H1 (cell line): ENCODE data around the gene RASSF5. TPM values are rescaled to one million over a fixed set of nuclear protein-coding genes. Genes with fewer than 3 reads are reported as not detected.

ENCODE experiments used
- CTCF ChIA-PET: fragments of 300-600 bp; sonication (Branson Sonifier 250); formaldehyde crosslinking; loops from one replicate; lab custom pipeline; 2021; ENCODE audit not compliant: partially characterized antibody; lab: Charles Lee
- POLR2A ChIA-PET: fragments of 300-600 bp; sonication (Branson Sonifier 250); formaldehyde crosslinking; loops from one replicate; lab custom pipeline; 2021; ENCODE audit warnings: inconsistent platforms; ENCODE audit not compliant: partially characterized antibody; lab: Charles Lee
- DNase-seq, 2 experiments: peaks; one replicate each; pipeline versions ENCODE4 v3.0.0 to v3.0.0-alpha.2; 2010 to 2022; ENCODE audit warnings: low spot score in 2 of 2, low read depth in 1 of 2, mixed read lengths in 1 of 2
- FAIRE-seq: peaks from 2 replicates; lab custom pipeline; 2011; peaks lifted over from hg19 to GRCh38; lab: Jason Lieb, UNC
- H2AFZ ChIP-seq: 2 replicates; pipeline ENCODE4 v1.8.1; 2012; ENCODE audit warnings: low read length, inconsistent platforms
- H2AK5ac ChIP-seq: 2 replicates; pipeline ENCODE4 v1.6.1; 2013; ENCODE audit warnings: low read depth, low read length
- H2BK120ac ChIP-seq: replicated peaks from 2 replicates; pipeline ENCODE3; 2013; ENCODE audit warnings: low read depth, low read length, inconsistent platforms
- H2BK12ac ChIP-seq: 2 replicates; pipeline ENCODE4 v1.6.1; 2013; ENCODE audit warnings: low read depth, low read length
- H2BK15ac ChIP-seq: 2 replicates; pipeline ENCODE4 v1.6.1; 2013; ENCODE audit warnings: low read length
- H2BK20ac ChIP-seq: 2 replicates; pipeline ENCODE4 v1.6.1; 2013; ENCODE audit warnings: low read length
- H2BK5ac ChIP-seq: 2 replicates; pipeline ENCODE4 v1.6.1; 2013; ENCODE audit warnings: low read depth, low read length
- H3K14ac ChIP-seq: 2 replicates; pipeline ENCODE4 v1.6.1; 2013; ENCODE audit warnings: inconsistent platforms; ENCODE audit not compliant: insufficient read length
- H3K18ac ChIP-seq: 2 replicates; pipeline ENCODE4 v1.6.1; 2013; ENCODE audit warnings: low read length; ENCODE audit errors: extremely low read depth
- H3K23ac ChIP-seq: 2 replicates; pipeline ENCODE4 v1.6.1; 2013; ENCODE audit warnings: inconsistent platforms; ENCODE audit not compliant: insufficient read length
- H3K23me2 ChIP-seq: 2 replicates; pipeline ENCODE4 v1.6.1; 2013; ENCODE audit warnings: low read depth, low read length
- H3K27ac ChIP-seq: 2 replicates; pipeline ENCODE4 v1.6.1; 2011; ENCODE audit warnings: low read depth, low read length, inconsistent platforms
- H3K27me3 ChIP-seq, 4 experiments: replicated peaks in 1 of 4; 1 replicate in 1 of 4; 2 replicates in 3 of 4; pipeline versions ENCODE4 v1.6.1 to v1.8.1; 2011 to 2013; ENCODE audit warnings: low read length in 3 of 4, mild to moderate bottlenecking in 3 of 4, inconsistent platforms in 2 of 4, mixed read lengths in 2 of 4, moderate library complexity in 1 of 4; ENCODE audit not compliant: control insufficient read depth in 3 of 4, insufficient read depth in 3 of 4; ENCODE audit errors: extremely low read depth in 1 of 4
- H3K36me3 ChIP-seq, 4 experiments: 2 replicates each; pipeline versions ENCODE4 v1.6.1 to v1.8.1; 2011 to 2013; ENCODE audit warnings: mild to moderate bottlenecking in 4 of 4, low read length in 3 of 4, moderate library complexity in 2 of 4, control low read depth in 1 of 4, inconsistent platforms in 1 of 4; ENCODE audit not compliant: insufficient read depth in 4 of 4, control insufficient read depth in 2 of 4
- H3K4ac ChIP-seq: replicated peaks from 2 replicates; pipeline ENCODE3; 2013; ENCODE audit warnings: low read length, low read depth, mixed read lengths, inconsistent platforms; ENCODE audit not compliant: insufficient read length
- H3K4me1 ChIP-seq, 4 experiments: replicated peaks in 1 of 4; 1 replicate in 1 of 4; 2 replicates in 3 of 4; pipeline versions ENCODE4 v1.6.1 to v1.8.1; 2011 to 2013; ENCODE audit warnings: low read length in 3 of 4, inconsistent platforms in 2 of 4, mixed read lengths in 1 of 4; ENCODE audit not compliant: insufficient read depth in 4 of 4, control insufficient read depth in 3 of 4
- H3K4me2 ChIP-seq, 2 experiments: 2 replicates each; pipeline versions ENCODE4 v1.6.1 to v1.8.1; 2011 to 2013; ENCODE audit warnings: low read depth in 2 of 2, low read length in 2 of 2, control low read depth in 1 of 2, inconsistent platforms in 1 of 2, mild to moderate bottlenecking in 1 of 2; ENCODE audit not compliant: insufficient read depth in 1 of 2
- H3K4me3 ChIP-seq, 4 experiments: fragments of 200-600, 300-600 bp in 1 of 4; sonication (generic), shearing (Covaris generic), sonication (Bioruptor Twin) in 1 of 4; 2 replicates each; pipeline versions ENCODE4 v1.5.1 to v1.8.1; 2011 to 2016; ENCODE audit warnings: low read length in 4 of 4, low read depth in 3 of 4, control low read depth in 2 of 4, inconsistent platforms in 2 of 4, mild to moderate bottlenecking in 2 of 4, mixed read lengths in 1 of 4, moderate library complexity in 1 of 4; ENCODE audit not compliant: insufficient read depth in 2 of 4; ENCODE audit errors: extremely low read depth in 1 of 4
- H3K56ac ChIP-seq: replicated peaks from 2 replicates; pipeline ENCODE3; 2013; ENCODE audit warnings: low read depth, mild to moderate bottlenecking, mixed read lengths, low read length, inconsistent platforms; ENCODE audit not compliant: insufficient read length
- H3K79me1 ChIP-seq: 2 replicates; pipeline ENCODE4 v1.6.1; 2013; ENCODE audit warnings: low read depth, low read length, control low read depth
- H3K79me2 ChIP-seq, 2 experiments: 2 replicates each; pipeline versions ENCODE4 v1.6.1 to v1.8.1; 2012 to 2013; ENCODE audit warnings: low read length in 2 of 2, mild to moderate bottlenecking in 2 of 2, inconsistent platforms in 1 of 2; ENCODE audit not compliant: insufficient read depth in 2 of 2, control insufficient read depth in 1 of 2
- H3K9ac ChIP-seq, 4 experiments: replicated peaks in 1 of 4; 1 replicate in 1 of 4; 2 replicates in 3 of 4; pipeline versions ENCODE4 v1.6.1 to v1.8.1; 2011 to 2013; ENCODE audit warnings: low read depth in 3 of 4, low read length in 3 of 4, control low read depth in 2 of 4, mild to moderate bottlenecking in 2 of 4, moderate library complexity in 2 of 4, inconsistent platforms in 1 of 4; ENCODE audit errors: extremely low read depth in 1 of 4
- H3K9me3 ChIP-seq, 2 experiments: 2 replicates each; pipeline versions ENCODE4 v1.6.1 to v1.8.1; 2012 to 2013; ENCODE audit warnings: mild to moderate bottlenecking in 2 of 2, moderate library complexity in 2 of 2, control low read depth in 1 of 2, inconsistent platforms in 1 of 2, low read depth in 1 of 2, low read length in 1 of 2, mixed read lengths in 1 of 2; ENCODE audit not compliant: insufficient read depth in 2 of 2
- H4K20me1 ChIP-seq, 2 experiments: replicated peaks in 1 of 2; 2 replicates each; pipeline versions ENCODE3 to v1.8.1; 2011 to 2013; ENCODE audit warnings: inconsistent platforms in 2 of 2, low read length in 2 of 2, mild to moderate bottlenecking in 1 of 2; ENCODE audit not compliant: insufficient read depth in 2 of 2, control insufficient read depth in 1 of 2
- H4K5ac ChIP-seq: 2 replicates; pipeline ENCODE4 v1.6.1; 2013; ENCODE audit warnings: low read length, low read depth, mixed read lengths, inconsistent platforms; ENCODE audit not compliant: insufficient read length
- H4K8ac ChIP-seq: 2 replicates; pipeline ENCODE4 v1.8.0; 2013; ENCODE audit warnings: mild to moderate bottlenecking, moderate library complexity, low read length, inconsistent platforms; ENCODE audit not compliant: insufficient read depth; ENCODE audit errors: extremely low read depth
- H4K91ac ChIP-seq: replicated peaks from 2 replicates; pipeline ENCODE3; 2013; ENCODE audit warnings: low read length, mixed read lengths, inconsistent platforms; ENCODE audit not compliant: insufficient read length
- WGBS, 2 experiments: shearing (Covaris generic) in 1 of 2; methylation state at CpG; one replicate each; pipeline versions ENCODE4 v1.1.6 to v1.1.7; 2013 to 2015; ENCODE audit warnings: low lambda C conversion rate in 2 of 2, mixed read lengths in 2 of 2, inconsistent platforms in 1 of 2, low coverage in 1 of 2, missing lambda C conversion rate in 1 of 2; ENCODE audit not compliant: insufficient replicate concordance in 2 of 2, insufficient coverage in 1 of 2, insufficient read length in 1 of 2; ENCODE audit errors: extremely low coverage in 1 of 2, missing lambda C conversion rate in 1 of 2; 5-methylcytosine and 5-hydroxymethylcytosine counted together
- polyA plus RNA-seq, 7 experiments: library from polyadenylated mRNA; depleted of rRNA in 3 of 7; stranded (reverse) in 5 of 7; unstranded in 2 of 7; fragments of >200 nt in 5 of 7; fragments of 200-250 nt in 2 of 7; gene quantifications; 1 replicate in 5 of 7; 2 replicates in 1 of 7; 4 replicates in 1 of 7; pipeline versions ENCODE4 v1.2.1 to v1.2.3, GENCODE V29; 2011 to 2013; ENCODE audit warnings: missing spikeins in 2 of 7, mixed read lengths in 2 of 7
- total RNA-seq: library from RNA; stranded (reverse); fragmentation: NEBNext Ultra II Directional; extraction: Animal tissue kit (Norgen Biotek cat#: 25700); gene quantifications from 2 replicates; pipeline ENCODE4 v1.2.1, GENCODE V29; 2021

Gene RASSF5
- total and polyA plus RNA-seq, 2 of the 8 experiments (the other 6 are each of a cell fraction or from before 2014, with no cell fraction given), result 0.82 to 1.8 TPM

DNA sequence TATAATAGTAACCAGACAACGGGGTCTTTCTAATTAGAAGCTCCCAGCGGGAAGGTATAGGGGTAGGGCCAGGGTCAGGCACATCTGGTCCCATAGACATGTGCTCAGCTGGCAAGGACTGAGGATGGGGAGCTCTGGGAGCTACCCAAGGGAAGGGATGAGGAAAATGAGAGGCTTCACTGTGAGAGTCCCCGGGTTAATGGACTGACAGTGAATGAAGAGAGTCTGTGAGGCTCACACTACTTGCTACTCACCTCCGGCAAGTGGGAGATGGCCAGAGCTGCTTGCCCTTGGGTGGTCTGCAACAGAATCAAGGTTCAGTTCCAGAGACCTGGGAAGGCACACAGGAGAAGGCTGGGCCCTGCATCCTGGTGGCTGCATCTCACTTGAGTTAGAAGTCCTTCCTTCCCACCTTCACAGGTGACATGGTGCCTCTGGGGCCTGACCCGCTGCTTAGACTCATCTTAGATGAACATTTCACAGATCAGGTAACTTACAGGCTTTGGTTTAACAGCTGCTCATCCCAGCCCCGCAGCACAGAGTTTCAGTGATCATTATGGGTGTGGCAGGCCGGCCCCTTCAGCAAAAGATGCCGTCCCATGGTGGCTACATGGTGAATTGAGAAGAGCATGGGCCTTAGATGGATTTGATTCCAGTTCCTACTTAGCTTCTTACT is 73.2 kb downstream of the RASSF5 start:
- Histone ChIP-seq H3K36me3 (no peaks in the 10 kb centered on the region; a peak in 1 of 8 replicates), H3K4ac (no peak overlapping the region), H2BK120ac (no peak overlapping the region), H3K79me2 (no peaks in the 10 kb centered on the region), H2BK5ac (no peak overlapping the region), H3K4me2 (no peak overlapping the region), H3K27ac (no peak overlapping the region), H2BK20ac (no peak overlapping the region), H3K23ac (no peak overlapping the region), H3K9me3 (no peaks in the 10 kb centered on the region), H3K4me3 (no peak overlapping the region), H3K27me3 (no peaks in the 10 kb centered on the region), H3K56ac (no peak overlapping the region), H2BK12ac (no peak overlapping the region), H3K14ac (no peak overlapping the region), H3K4me1 (no peaks in the 10 kb centered on the region), H4K20me1 (no peaks in the 10 kb centered on the region), H3K18ac (no peak overlapping the region), H3K79me1 (no peaks in the 10 kb centered on the region), H4K5ac (no peak overlapping the region), H4K91ac (no peak overlapping the region), H2AFZ (no peak overlapping the region), H2BK15ac (no peak overlapping the region), H3K23me2 (no peaks in the 10 kb centered on the region), H3K9ac (no peak overlapping the region), H4K8ac (no peak overlapping the region), H2AK5ac (no peak overlapping the region)
- FAIRE-seq (no peak), DNase-seq (no peak)
- CTCF ChIA-PET, result interaction anchor here (0.6 to 16.9 kb wide), 20 partner anchors 8 to 937 kb away, joined by 3 to 298 read pairs (median 4); partner anchors contain the start of genes EIF2D, IKBKE and RASSF5
- WGBS, 2 experiments, result 93% methylated on average over 8 of the region's 8 CpGs; no CpG with 5 or more reads in 1 of the 2 experiments
- POLR2A ChIA-PET, result interaction anchor here (0.7 kb wide), 1 partner anchor 14 kb away, joined by 3 read pairs; no protein-coding TSS in a partner anchor
